ENCODE results near the gene ASL.
"Not testable (repeated sequence)": the region's sequence is repeated elsewhere in the genome, so short reads cannot be mapped to it uniquely, and the experiment has no call there.

GRCh38 chr7:66034436-66035010, 41.1 kb upstream of the ASL start:
- TF ChIP-seq SPI1 (IDR thresholded peaks at IDR 0.05; ENCODE audit: low read depth, low read length); PAX5 (IDR thresholded peaks at IDR 0.05; ENCODE audit: insufficient read depth, low read length, severe bottlenecking); POLR2AphosphoS5 (IDR thresholded peaks at IDR 0.05; ENCODE audit: low read depth, low read length); POLR2A (IDR thresholded peaks at IDR 0.05; ENCODE audit: low read depth, low read length); POU2F2 (IDR thresholded peaks at IDR 0.05; ENCODE audit: low read depth, low read length); TAF1 (IDR thresholded peaks at IDR 0.05; ENCODE audit: low read depth, low read length): not testable (repeated sequence)

Data from GM12891 (cell line).